Activated CD4-positive, alpha-beta T cell treated with anti-CD3 and anti-CD28 coated beads for 36 hours (primary cell): ENCODE measurements around the gene MPPE1. TPM values are rescaled to one million over a fixed set of nuclear protein-coding genes. Genes with fewer than 3 reads are reported as not detected.
A peak's percentile ranks its signal among the peaks of the same experiment; 100 is the strongest.
"Not testable (repeated sequence)": the region's sequence is repeated elsewhere in the genome, so short reads cannot be mapped to it uniquely, and the experiment has no call there.

ENCODE experiments used
- ATAC-seq: fragments of 200-7000 bp; cut with Tn5 transposase; one replicate; pipeline ENCODE4 v1.10.0; 2021; ENCODE audit warnings: mild to moderate bottlenecking, moderate library complexity
- CTCF ChIA-PET: fragments of 350-600 bp; sonication (Branson Sonifier 250); formaldehyde crosslinking; loops from one replicate; lab custom pipeline; 2021; ENCODE audit warnings: antibody characterized with exemption; lab: Charles Lee
- POLR2A ChIA-PET: fragments of 350-600 bp; sonication (Branson Sonifier 250); formaldehyde crosslinking; loops from one replicate; lab custom pipeline; 2021; ENCODE audit warnings: antibody characterized with exemption, inconsistent platforms; lab: Charles Lee
- DNase-seq: peaks from one replicate; pipeline ENCODE4 v3.0.0-alpha.2; 2020
- H3K27ac Mint-ChIP-seq: one replicate; pipeline ENCODE4 v1.8.0; 2021; ENCODE audit warnings: mixed read lengths
- H3K27me3 Mint-ChIP-seq: one replicate; pipeline ENCODE4 v1.8.0; 2021; ENCODE audit warnings: mixed read lengths
- H3K36me3 Mint-ChIP-seq: one replicate; pipeline ENCODE4 v1.8.0; 2021; ENCODE audit warnings: low read depth, mixed read lengths
- H3K4me1 Mint-ChIP-seq: one replicate; pipeline ENCODE4 v1.8.0; 2021; ENCODE audit warnings: mixed read lengths
- H3K4me3 Mint-ChIP-seq: one replicate; pipeline ENCODE4 v1.8.0; 2021; ENCODE audit warnings: mild to moderate bottlenecking, moderate library complexity, mixed read lengths
- H3K9me3 Mint-ChIP-seq: one replicate; pipeline ENCODE4 v1.8.0; 2021; ENCODE audit warnings: low read depth, mixed read lengths
- intact Hi-C, 2 experiments: fragments of 100-400 bp; cut with DNase I in 1 of 2; cut with micrococcal nuclease in 1 of 2; formaldehyde crosslinking; loops; one replicate each; pipeline versions ENCODE4 v1.14.2 to v1.15.1; 2022 to 2024; cut with DNase I, micrococcal nuclease
- total RNA-seq, 2 experiments: library from RNA; stranded (reverse); gene quantifications; one replicate each; pipeline ENCODE4 v1.2.3, GENCODE V29; 2021

The MPPE1 gene
- total RNA-seq, 2 experiments from 2014 or later: 22.4 to 29.6 TPM

DNA sequence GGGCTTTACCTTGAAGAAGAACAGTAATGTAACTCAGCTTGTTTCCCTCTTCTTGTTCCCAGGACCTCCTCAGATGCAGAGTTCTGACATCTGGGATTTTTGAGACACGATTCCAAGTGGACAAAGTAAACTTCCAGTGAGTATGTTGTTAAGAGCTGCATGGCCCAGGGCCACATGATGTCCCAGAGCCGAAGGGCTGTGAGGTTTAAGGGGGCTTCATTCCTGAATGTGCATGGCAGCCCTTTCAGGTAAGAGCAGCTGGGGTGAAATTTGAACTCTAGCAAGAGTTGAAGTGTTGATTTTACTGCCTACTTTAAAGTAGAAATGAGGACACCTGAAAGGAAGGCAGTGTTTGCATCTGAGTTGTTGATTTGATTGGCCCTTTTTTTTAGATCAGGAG lies 43.6 kb downstream of the MPPE1 start:
- no peaks in the 10 kb centered on the region for H3K9me3 Mint-ChIP-seq
- H3K27ac Mint-ChIP-seq: no peak overlapping the region
- POLR2A ChIA-PET: no interaction called here
- no peaks in the 10 kb centered on the region for H3K36me3 Mint-ChIP-seq
- H3K4me1 Mint-ChIP-seq: peaks cover 5% of the 10 kb centered on the region
- intact Hi-C loops: no loop called here
- no peak overlapping the region for H3K4me3 Mint-ChIP-seq
- no peak for ATAC-seq
- DNase-seq: no peak
- CTCF ChIA-PET: no interaction called here
- peaks cover 7% of the 10 kb centered on the region for H3K27me3 Mint-ChIP-seq

- intact Hi-C loops: no loop called here
- Mint-ChIP-seq H3K36me3 (no peaks in the 10 kb centered on the region), H3K4me1 (peaks cover 5% of the 10 kb centered on the region), H3K9me3 (no peaks in the 10 kb centered on the region), H3K27ac (no peak overlapping the region), H3K27me3 (peaks cover 2% of the 10 kb centered on the region), H3K4me3 (no peak overlapping the region)
- ChIA-PET CTCF (interaction anchor here (0.6 kb wide), 1 partner anchor 509 kb away, joined by 3 read pairs; no protein-coding TSS in a partner anchor), POLR2A (no interaction called here)
- ATAC-seq: no peak
- no peak for DNase-seq
These were observed 45.5 kb downstream of the MPPE1 start for GRCh38 chr18:11862468-11863137.

DNA sequence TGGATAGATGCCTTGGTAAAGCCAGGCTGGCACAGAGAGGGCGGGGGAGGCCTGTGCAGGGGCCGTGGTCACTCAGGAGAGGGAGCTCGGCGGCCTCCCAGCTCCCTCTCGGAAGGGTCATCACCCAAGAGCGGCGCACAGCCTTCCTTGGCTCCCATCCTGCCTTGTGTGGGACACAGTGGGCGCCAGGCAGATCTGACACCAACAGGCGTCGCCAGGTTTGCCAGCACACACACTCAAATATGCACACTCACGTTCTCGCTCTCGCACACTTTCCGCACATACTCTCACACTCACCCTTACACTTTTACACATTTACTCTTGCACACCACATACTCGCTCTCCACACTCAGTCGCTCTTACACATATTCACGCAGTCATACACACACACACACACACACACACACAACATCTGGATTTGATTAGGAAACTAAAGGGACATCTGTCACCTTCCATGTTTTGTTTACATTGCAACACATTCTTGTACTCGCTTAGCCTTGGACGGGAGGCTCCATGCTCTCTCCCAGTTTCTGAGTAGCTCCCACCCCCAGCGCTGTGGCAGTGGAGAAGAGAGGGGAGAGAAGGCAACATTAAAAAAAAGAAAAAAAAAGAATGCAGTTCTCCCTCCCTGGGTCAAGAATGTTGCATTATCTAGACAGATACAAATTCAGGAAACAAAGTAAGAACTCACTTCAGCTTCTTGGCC lies 46.4 kb downstream of the MPPE1 start:
- Mint-ChIP-seq H3K36me3 (no peaks in the 10 kb centered on the region), H3K27me3 (peaks cover 2% of the 10 kb centered on the region), H3K9me3 (no peaks in the 10 kb centered on the region), H3K4me3 (no peak overlapping the region), H3K27ac (no peak overlapping the region), H3K4me1 (peaks cover 8% of the 10 kb centered on the region)
- CTCF ChIA-PET: no interaction called here
- DNase-seq: no peak
- POLR2A ChIA-PET: no interaction called here
- ATAC-seq: no peak
- intact Hi-C loops: no loop called here

DNA sequence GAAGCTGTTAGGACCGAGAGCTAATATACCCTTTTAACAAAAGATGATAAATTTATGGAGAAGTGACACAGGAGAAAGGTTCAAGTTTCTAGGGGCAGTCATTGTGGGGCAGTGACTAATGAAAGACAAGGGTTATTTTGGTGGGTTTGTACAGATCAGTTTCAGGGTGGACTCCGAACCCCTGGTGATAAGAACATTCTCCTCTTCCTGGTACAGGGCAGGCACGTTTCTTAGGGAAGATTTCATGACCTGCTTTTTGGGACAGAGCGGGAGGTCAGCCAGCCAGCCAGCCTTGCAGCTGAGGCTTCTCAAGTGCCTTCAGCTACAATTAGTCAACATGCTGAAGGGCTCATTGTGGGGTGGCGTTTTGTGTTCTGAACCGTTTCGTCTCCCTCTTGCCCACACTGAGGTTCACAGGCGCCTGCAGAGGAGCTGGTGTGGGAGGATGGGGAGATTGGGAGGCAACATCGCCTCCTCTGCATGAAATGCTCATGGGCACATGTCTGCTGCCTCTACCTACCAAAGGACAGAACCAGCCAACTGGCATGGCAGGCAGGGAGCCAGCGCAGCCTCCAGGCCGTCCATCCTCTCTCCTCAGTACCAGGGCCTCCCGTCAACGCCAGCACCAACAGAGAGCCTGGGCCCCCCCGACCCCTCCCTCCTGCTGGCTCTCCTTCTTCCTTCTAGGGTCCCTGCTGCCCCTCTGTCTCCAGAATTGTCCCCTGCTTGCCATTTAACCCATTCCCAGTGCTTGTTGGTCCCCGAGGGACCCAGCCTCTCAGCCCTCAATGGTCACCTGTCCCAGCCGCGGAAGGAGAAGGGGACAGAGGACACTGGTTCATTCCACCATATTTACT lies 47.3 kb downstream of the MPPE1 start:
- Mint-ChIP-seq H3K27ac (no peak overlapping the region), H3K27me3 (peaks cover 2% of the 10 kb centered on the region), H3K4me3 (no peak overlapping the region), H3K4me1 (peaks cover 8% of the 10 kb centered on the region), H3K36me3 (no peaks in the 10 kb centered on the region), H3K9me3 (no peaks in the 10 kb centered on the region)
- DNase-seq (no peak), ATAC-seq (no peak)
- intact Hi-C loops: no loop called here
- POLR2A ChIA-PET: no interaction called here
- CTCF ChIA-PET: interaction anchor here (0.7 kb wide), 1 partner anchor 77 kb away, joined by 3 read pairs; no protein-coding TSS in a partner anchor

DNA sequence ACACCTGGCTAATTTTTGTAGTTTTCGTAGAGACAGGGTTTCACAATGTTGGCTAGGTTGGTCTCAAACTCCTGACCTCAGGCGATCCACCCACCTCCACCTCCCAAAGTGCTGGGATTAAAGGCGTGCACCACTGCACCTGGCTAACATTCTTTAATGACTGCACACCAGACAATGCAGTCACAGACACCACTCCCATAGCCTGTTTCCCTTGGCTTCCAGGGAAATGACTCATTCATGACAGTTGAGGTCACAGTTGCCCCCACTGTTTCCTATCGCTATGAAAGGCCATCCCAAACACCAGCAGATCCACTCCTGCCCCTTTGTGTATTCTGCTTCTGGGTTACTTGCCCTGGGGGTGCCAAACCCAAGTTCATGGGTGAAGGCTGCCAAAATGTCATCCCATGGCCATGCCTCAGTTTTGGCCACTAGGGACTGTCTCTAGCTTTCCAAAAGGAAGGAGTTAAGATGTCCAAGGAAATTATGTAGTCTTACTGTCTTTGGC lies 48.2 kb downstream of the MPPE1 start:
- Mint-ChIP-seq H3K9me3 (no peaks in the 10 kb centered on the region), H3K27me3 (peaks cover 2% of the 10 kb centered on the region), H3K4me3 (no peak overlapping the region), H3K36me3 (no peaks in the 10 kb centered on the region), H3K4me1 (peaks cover 10% of the 10 kb centered on the region), H3K27ac (no peak overlapping the region)
- ChIA-PET CTCF (interaction anchor here (0.9 kb wide), 1 partner anchor 78 kb away, joined by 5 read pairs; no protein-coding TSS in a partner anchor), POLR2A (no interaction called here)
- intact Hi-C loops: no loop called here
- no peak for DNase-seq
- ATAC-seq: peak; percentile 51

- ChIA-PET CTCF (interaction anchor here (0.9 kb wide), 1 partner anchor 79 kb away, joined by 5 read pairs; no protein-coding TSS in a partner anchor), POLR2A (no interaction called here)
- DNase-seq: no peak
- Mint-ChIP-seq H3K27me3 (no peaks in the 10 kb centered on the region), H3K27ac (peak overlapping the region; percentile 32), H3K9me3 (no peaks in the 10 kb centered on the region), H3K4me3 (no peak overlapping the region), H3K4me1 (peaks cover 10% of the 10 kb centered on the region), H3K36me3 (no peaks in the 10 kb centered on the region)
- ATAC-seq: no peak
- intact Hi-C loops: no loop called here
These were observed 48.8 kb downstream of the MPPE1 start for GRCh38 chr18:11859282-11859830.

DNA sequence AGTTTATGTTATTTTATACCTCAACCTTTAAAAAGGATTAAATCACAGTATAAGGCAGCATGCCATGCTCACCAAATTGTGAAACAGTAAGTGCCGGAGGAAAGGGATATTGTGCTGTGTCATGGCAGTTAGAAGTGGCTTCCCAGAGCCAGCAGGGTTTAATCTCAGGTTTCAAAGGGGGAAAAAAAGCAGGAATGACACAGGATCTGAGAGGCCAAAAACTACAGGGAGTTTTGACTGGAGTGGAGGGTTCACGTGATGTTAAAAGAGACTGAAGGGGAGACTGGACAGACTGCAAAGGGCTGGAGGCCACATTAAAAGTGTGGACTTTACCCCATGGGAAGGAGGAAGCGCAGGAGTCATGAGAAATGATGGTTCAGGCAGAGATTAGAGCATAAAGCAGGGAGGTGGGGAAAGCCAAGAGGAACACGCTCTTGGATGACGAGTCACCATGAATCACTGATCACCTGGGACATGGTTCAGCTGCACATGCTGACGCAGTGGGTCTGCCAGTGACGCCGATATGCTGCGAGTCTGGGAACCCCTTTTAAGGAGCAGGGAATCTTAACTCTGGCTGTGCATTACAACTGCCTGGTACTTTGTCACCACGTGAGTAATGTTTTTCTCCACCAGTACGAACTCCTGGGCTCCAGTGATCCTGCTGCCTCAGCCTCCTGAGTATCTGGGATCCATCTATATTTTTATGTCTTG lies 50.8 kb downstream of the MPPE1 start:
- peaks cover 3% of the 10 kb centered on the region for H3K36me3 Mint-ChIP-seq
- intact Hi-C loops: no loop called here
- ChIA-PET CTCF (no interaction called here), POLR2A (no interaction called here)
- H3K4me3 Mint-ChIP-seq: no peak overlapping the region
- H3K27me3 Mint-ChIP-seq: no peaks in the 10 kb centered on the region
- ATAC-seq: no peak
- no peak for DNase-seq
- H3K27ac Mint-ChIP-seq: no peak overlapping the region
- no peaks in the 10 kb centered on the region for H3K9me3 Mint-ChIP-seq
- peaks cover 20% of the 10 kb centered on the region for H3K4me1 Mint-ChIP-seq

DNA sequence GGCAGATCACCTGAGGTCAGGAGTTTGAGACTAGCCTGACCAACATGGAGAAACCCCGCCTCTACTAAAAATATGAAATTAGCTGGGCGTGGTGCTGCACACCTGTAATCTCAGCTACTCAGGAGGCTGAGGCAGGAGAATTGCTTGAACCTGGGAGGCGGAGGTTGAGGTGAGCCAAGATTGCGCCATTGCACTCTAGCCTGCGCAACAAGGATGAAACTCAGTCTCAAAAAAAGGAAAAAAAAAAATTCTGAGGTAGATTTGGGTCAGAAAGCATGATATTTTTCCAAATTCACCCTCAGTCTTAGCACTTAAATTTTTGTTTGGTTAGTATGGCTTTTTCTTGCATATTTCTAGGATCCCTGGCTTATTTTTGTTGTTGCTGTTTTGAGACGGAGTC lies 53.6 kb downstream of the MPPE1 start:
- H3K4me1 Mint-ChIP-seq: peaks cover 28% of the 10 kb centered on the region
- H3K36me3 Mint-ChIP-seq, H3K4me3 Mint-ChIP-seq, DNase-seq, H3K27me3 Mint-ChIP-seq, ATAC-seq, H3K9me3 Mint-ChIP-seq, H3K27ac Mint-ChIP-seq, POLR2A ChIA-PET: not testable (repeated sequence)
- CTCF ChIA-PET: interaction anchor here (1.1 kb wide), 1 partner anchor 124 kb away, joined by 3 read pairs; no protein-coding TSS in a partner anchor
- intact Hi-C loops: loop anchor here in 1 of 2 experiments (5.0 kb wide), 5 partner anchors 848 to 1942 kb away; partner anchors contain the start of genes CEP76, FAM210A, NAPG and PSMG2

GRCh38 chr18:11851806-11852337 lies 56.2 kb downstream of the MPPE1 start:
- peaks cover 7% of the 10 kb centered on the region for H3K36me3 Mint-ChIP-seq
- intact Hi-C loops: loop anchor here (1.0 to 5.0 kb wide), 11 partner anchors 56 to 1940 kb away; partner anchors contain the start of genes IMPA2 (in 2 of the 2), MPPE1 (in 2 of the 2), AFG3L2 (in 1 of the 2) and CEP76 (in 1 of the 2)

DNA sequence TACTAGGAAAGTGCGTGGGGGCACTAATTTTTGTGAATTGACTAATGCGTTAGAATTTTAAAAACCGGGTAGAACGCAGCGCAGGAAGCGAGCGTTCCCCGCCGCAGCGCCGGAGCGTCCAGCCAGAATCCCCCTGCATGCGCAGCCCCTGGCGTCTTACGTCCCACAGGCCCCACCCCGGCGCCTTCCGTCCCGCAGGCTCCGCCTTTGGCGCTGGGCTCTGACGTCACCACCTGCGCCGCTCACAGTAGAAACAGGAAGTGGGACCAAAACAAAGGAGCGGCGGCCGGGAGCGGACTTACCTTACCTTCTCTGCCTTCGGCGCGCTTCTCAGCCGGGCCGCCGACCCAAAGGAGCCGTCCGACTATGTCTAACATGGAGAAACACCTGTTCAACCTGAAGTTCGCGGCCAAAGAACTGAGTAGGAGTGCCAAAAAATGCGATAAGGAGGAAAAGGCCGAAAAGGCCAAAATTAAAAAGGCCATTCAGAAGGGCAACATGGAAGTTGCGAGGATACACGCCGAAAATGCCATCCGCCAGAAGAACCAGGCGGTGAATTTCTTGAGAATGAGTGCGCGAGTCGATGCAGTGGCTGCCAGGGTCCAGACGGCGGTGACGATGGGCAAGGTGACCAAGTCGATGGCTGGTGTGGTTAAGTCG lies 56.8 kb downstream of the MPPE1 start, which contains the start of gene CHMP1B:
TSS of gene CHMP1B (plus strand) at position 268 of the 660 bp plus-strand sequence. CDS start at position 367, 99 bp downstream.
- intact Hi-C loops: loop anchor here (1.0 to 5.0 kb wide), 10 partner anchors 57 to 1939 kb away; partner anchors contain the start of genes IMPA2 (in 2 of the 2), MPPE1 (in 2 of the 2), AFG3L2 (in 1 of the 2) and CEP76 (in 1 of the 2)
- H3K9me3 Mint-ChIP-seq: no peaks in the 10 kb centered on the region
- CTCF ChIA-PET: no interaction called here

More at GRCh38 chr18:11851806-11852337, 56.2 kb downstream of the MPPE1 start:
- H3K4me1 Mint-ChIP-seq: peaks cover 25% of the 10 kb centered on the region
- peak overlapping the region; percentile 91 for H3K4me3 Mint-ChIP-seq
- peak overlapping the region; percentile 99 for H3K27ac Mint-ChIP-seq
- CTCF ChIA-PET: no interaction called here
- DNase-seq (peak; percentile 69), ATAC-seq (peak; percentile 48)
- H3K27me3 Mint-ChIP-seq: no peaks in the 10 kb centered on the region
- POLR2A ChIA-PET: no interaction called here
- H3K9me3 Mint-ChIP-seq: no peaks in the 10 kb centered on the region

More for the DNA sequence above, 56.8 kb downstream of the MPPE1 start, which contains the start of gene CHMP1B:
- POLR2A ChIA-PET: no interaction called here
- Mint-ChIP-seq H3K4me1 (peaks cover 25% of the 10 kb centered on the region), H3K27me3 (no peaks in the 10 kb centered on the region), H3K36me3 (peaks cover 7% of the 10 kb centered on the region), H3K27ac (peak within 1 kb of the TSS; percentile 99), H3K4me3 (peak within 1 kb of the TSS; percentile 91)
- DNase-seq (peak; percentile 98), ATAC-seq (peak; percentile 92)
